Colonic mucosa (tissue), 4 donors: ENCODE data around the gene PKP1. TPM values are rescaled to one million over a fixed set of nuclear protein-coding genes. Genes with fewer than 3 reads are reported as not detected.

Experiments used
- DNase-seq: peaks from one replicate; pipeline ENCODE4 v3.0.0-alpha.2; 2020
- H3K27ac ChIP-seq: fragments of 200-600 bp; one replicate; pipeline ENCODE4 v1.8.0; 2021
- H3K27me3 ChIP-seq: fragments of 200-600 bp; one replicate; pipeline ENCODE4 v1.8.0; 2021
- H3K36me3 ChIP-seq: fragments of 200-600 bp; one replicate; pipeline ENCODE4 v1.8.0; 2021
- H3K4me1 ChIP-seq: fragments of 200-600 bp; one replicate; pipeline ENCODE4 v1.8.0; 2021; ENCODE audit warnings: mild to moderate bottlenecking
- H3K4me3 ChIP-seq: fragments of 200-600 bp; one replicate; pipeline ENCODE4 v1.8.0; 2021
- H3K9ac ChIP-seq, 2 donors: one replicate each; pipeline ENCODE4 v1.7.0; 2013; ENCODE audit warnings: control low read depth in 2 of 2, low read depth in 2 of 2, low read length in 2 of 2
- H3K9me3 ChIP-seq: fragments of 200-600 bp; one replicate; pipeline ENCODE4 v1.8.0; 2021
- intact Hi-C: fragments of 100-400 bp; cut with DNase I; formaldehyde crosslinking; loops from one replicate; pipeline ENCODE4 v1.14.1; 2022
- total RNA-seq, 2 donors: library from RNA; stranded (reverse); fragmentation: NEBNext Ultra II Directional in 1 of 2; extraction: Animal tissue kit (Norgen Biotek cat#: 25700) in 1 of 2; gene quantifications; one replicate each; pipeline ENCODE4 v1.2.1, GENCODE V29; 2021
- TF ChIP-seq, protein P1 (sequence below): fragments of 200-600 bp; IDR thresholded peaks from one replicate; pipeline ENCODE4 v1.8.0; 2022; ENCODE audit warnings: antibody characterized with exemption, mild to moderate bottlenecking
- donor health status: healthy.
- donor health status: DM: no; HTN: no; CAD: no.
- donor health status: DM: no; HTN: no; CAD: no.

PKP1 gene
- total RNA-seq, 2 donors from 2014 or later = 0.54 to 0.74 TPM

DNA sequence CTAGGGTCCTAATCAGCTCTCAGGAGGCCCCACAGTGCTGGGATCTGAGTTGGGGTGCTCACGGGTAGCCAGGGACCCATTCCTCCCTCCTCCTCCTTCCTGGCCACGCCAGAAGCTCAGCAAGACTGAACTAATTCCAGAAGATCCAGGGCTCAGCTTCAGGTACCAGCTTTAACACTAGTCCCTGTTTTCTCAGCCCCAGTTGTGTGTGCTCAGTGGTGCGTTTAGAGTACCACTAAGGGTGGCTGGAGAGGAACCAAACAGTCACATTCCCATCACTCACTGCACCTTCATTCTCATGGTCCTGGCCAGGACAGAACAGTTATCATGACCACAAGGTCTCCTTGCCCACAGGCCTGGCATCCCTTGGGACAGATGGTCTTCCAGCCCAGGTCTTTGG is 20.8 kb downstream of the PKP1 start:
- Histone ChIP-seq H3K9me3 (no peaks in the 10 kb centered on the region), H3K9ac (no peak overlapping the region), H3K4me1 (peaks cover 24% of the 10 kb centered on the region), H3K27ac (no peak overlapping the region), H3K4me3 (no peak overlapping the region), H3K27me3 (no peaks in the 10 kb centered on the region), H3K36me3 (no peaks in the 10 kb centered on the region)
- TF ChIP-seq, protein P1, sequence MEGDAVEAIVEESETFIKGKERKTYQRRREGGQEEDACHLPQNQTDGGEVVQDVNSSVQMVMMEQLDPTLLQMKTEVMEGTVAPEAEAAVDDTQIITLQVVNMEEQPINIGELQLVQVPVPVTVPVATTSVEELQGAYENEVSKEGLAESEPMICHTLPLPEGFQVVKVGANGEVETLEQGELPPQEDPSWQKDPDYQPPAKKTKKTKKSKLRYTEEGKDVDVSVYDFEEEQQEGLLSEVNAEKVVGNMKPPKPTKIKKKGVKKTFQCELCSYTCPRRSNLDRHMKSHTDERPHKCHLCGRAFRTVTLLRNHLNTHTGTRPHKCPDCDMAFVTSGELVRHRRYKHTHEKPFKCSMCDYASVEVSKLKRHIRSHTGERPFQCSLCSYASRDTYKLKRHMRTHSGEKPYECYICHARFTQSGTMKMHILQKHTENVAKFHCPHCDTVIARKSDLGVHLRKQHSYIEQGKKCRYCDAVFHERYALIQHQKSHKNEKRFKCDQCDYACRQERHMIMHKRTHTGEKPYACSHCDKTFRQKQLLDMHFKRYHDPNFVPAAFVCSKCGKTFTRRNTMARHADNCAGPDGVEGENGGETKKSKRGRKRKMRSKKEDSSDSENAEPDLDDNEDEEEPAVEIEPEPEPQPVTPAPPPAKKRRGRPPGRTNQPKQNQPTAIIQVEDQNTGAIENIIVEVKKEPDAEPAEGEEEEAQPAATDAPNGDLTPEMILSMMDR = no peak
- intact Hi-C loops = no loop called here
- DNase-seq = no peak

GRCh38 chr1:201305815-201306214 is 22.5 kb downstream of the PKP1 start:
- Histone ChIP-seq H3K9me3 (no peaks in the 10 kb centered on the region), H3K27ac (no peak overlapping the region), H3K27me3 (no peaks in the 10 kb centered on the region), H3K4me3 (no peak overlapping the region), H3K36me3 (no peaks in the 10 kb centered on the region), H3K9ac (no peak overlapping the region), H3K4me1 (peaks cover 26% of the 10 kb centered on the region)
- DNase-seq = no peak
- intact Hi-C loops = no loop called here
- TF ChIP-seq, protein P1 = no peak

- no peaks in the 10 kb centered on the region for H3K9me3 ChIP-seq
- H3K27ac ChIP-seq = no peak overlapping the region
- H3K27me3 ChIP-seq = no peaks in the 10 kb centered on the region
- H3K9ac ChIP-seq = no peak overlapping the region
- H3K36me3 ChIP-seq = no peaks in the 10 kb centered on the region
- no peak for DNase-seq
- H3K4me1 ChIP-seq = peaks cover 22% of the 10 kb centered on the region
- TF ChIP-seq, protein P1 = no peak
- H3K4me3 ChIP-seq = no peak overlapping the region
- intact Hi-C loops = no loop called here
Observed at GRCh38 chr1:201307231-201307630, 23.9 kb downstream of the PKP1 start.

GRCh38 chr1:201307760-201308499 is 24.6 kb downstream of the PKP1 start:
- Histone ChIP-seq H3K36me3 (no peaks in the 10 kb centered on the region), H3K9ac (no peak overlapping the region), H3K4me3 (no peak overlapping the region), H3K27ac (peak overlapping the region; percentile 3), H3K27me3 (no peaks in the 10 kb centered on the region), H3K4me1 (peaks cover 17% of the 10 kb centered on the region), H3K9me3 (no peaks in the 10 kb centered on the region)
- TF ChIP-seq, protein P1 = no peak
- intact Hi-C loops = no loop called here
- DNase-seq = peak; percentile 87

GRCh38 chr1:201309416-201309815 is 26.1 kb downstream of the PKP1 start:
- no peaks in the 10 kb centered on the region for H3K27me3 ChIP-seq
- intact Hi-C loops = no loop called here
- no peak overlapping the region for H3K9ac ChIP-seq
- peak; percentile 84 for DNase-seq
- no peak overlapping the region for H3K4me3 ChIP-seq
- no peaks in the 10 kb centered on the region for H3K9me3 ChIP-seq
- no peaks in the 10 kb centered on the region for H3K36me3 ChIP-seq
- TF ChIP-seq, protein P1 = no peak
- H3K4me1 ChIP-seq = peaks cover 17% of the 10 kb centered on the region
- H3K27ac ChIP-seq = no peak overlapping the region
